OCI-LY1 (cell line): Measurements from ENCODE around the gene RABEP1.

ENCODE experiments used
- EZH2 ChIP-seq: fragments of 200-600 bp; sonication (generic), shearing (Covaris generic); IDR thresholded peaks from 2 replicates; pipeline ENCODE4 v1.8.0; 2017; ENCODE audit warnings: borderline replicate concordance, mixed run types, mild to moderate bottlenecking, antibody characterized with exemption, low read length, moderate library complexity, mixed read lengths
- TF ChIP-seq, protein P1 (sequence below): fragments of 200-600 bp; sonication (generic), shearing (Covaris generic); IDR thresholded peaks from 2 replicates; pipeline ENCODE4 v1.5.1; 2017; ENCODE audit warnings: mild to moderate bottlenecking, antibody characterized with exemption, low read length, moderate library complexity, mixed read lengths

DNA sequence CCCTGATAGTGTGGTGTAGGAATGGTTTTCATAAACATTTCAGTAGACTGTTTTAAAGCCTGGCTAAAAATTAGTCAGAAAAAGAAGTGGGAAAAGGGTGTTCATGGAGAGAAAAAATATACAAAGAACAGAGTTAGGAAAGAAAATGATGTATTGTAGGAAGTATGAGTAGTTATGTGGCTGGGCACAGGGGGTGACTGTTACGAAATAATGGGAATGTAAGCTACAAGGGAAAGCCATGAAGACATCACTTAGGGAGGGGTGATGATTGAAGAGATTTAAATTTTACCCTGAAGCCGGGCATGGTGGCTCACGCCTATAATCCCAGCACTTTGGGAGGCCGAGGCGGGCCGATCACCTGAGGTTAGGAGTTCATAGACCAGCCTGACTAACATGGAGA lies 82.1 kb downstream of the RABEP1 start:
- TF ChIP-seq, protein P1, sequence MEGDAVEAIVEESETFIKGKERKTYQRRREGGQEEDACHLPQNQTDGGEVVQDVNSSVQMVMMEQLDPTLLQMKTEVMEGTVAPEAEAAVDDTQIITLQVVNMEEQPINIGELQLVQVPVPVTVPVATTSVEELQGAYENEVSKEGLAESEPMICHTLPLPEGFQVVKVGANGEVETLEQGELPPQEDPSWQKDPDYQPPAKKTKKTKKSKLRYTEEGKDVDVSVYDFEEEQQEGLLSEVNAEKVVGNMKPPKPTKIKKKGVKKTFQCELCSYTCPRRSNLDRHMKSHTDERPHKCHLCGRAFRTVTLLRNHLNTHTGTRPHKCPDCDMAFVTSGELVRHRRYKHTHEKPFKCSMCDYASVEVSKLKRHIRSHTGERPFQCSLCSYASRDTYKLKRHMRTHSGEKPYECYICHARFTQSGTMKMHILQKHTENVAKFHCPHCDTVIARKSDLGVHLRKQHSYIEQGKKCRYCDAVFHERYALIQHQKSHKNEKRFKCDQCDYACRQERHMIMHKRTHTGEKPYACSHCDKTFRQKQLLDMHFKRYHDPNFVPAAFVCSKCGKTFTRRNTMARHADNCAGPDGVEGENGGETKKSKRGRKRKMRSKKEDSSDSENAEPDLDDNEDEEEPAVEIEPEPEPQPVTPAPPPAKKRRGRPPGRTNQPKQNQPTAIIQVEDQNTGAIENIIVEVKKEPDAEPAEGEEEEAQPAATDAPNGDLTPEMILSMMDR: no peak
- TF ChIP-seq EZH2: no peak
